GM12878 (cell line): ENCODE data around the gene LEP. TPM values are rescaled to one million over a fixed set of nuclear protein-coding genes. Genes with fewer than 3 reads are reported as not detected.

Experiments used
- ATAC-seq: fragments of 200-7000 bp; cut with Tn5 transposase; 3 replicates; pipeline ENCODE4 v1.9.1; 2020; ENCODE audit warnings: mild to moderate bottlenecking, moderate library complexity
- BruUV-seq: library from RNA; stranded (reverse); fragments of 400-500 nt; replicated peaks from 2 replicates; lab custom pipeline; 2021; lab: Mats Ljungman, UMichigan
- CTCF ChIA-PET: fragments of 300-600 bp; sonication (Branson Sonifier 250); formaldehyde crosslinking; extraction: SDS; loops from one replicate; lab custom pipeline; 2021; ENCODE audit warnings: inconsistent platforms; lab: Yijun Ruan, JAX
- POLR2A ChIA-PET: fragments of 350-600 bp; formaldehyde crosslinking; extraction: SDS; loops from one replicate; lab custom pipeline; 2021; ENCODE audit warnings: inconsistent platforms; lab: Charles Lee
- RAD21 ChIA-PET: fragments of 300-600 bp; sonication (Branson Sonifier 250); formaldehyde crosslinking; loops from one replicate; lab custom pipeline; 2023; ENCODE audit warnings: antibody characterized with exemption; ENCODE audit not compliant: unreplicated experiment; lab: Charles Lee
- SMC1A ChIA-PET: fragments of 300-600 bp; sonication (Branson Sonifier 250); formaldehyde crosslinking; loops from one replicate; lab custom pipeline; 2023; ENCODE audit not compliant: unreplicated experiment, uncharacterized antibody; lab: Charles Lee
- DNase-seq: peaks from one replicate; pipeline ENCODE4 v3.0.0-alpha.2; 2011; ENCODE audit warnings: low read depth, low spot score
- FAIRE-seq: peaks from 3 replicates; lab custom pipeline; 2011; peaks lifted over from hg19 to GRCh38; lab: Jason Lieb, UNC
- H2AFZ ChIP-seq: 2 replicates; pipeline ENCODE4 v1.6.0; 2011; ENCODE audit warnings: low read depth, low read length, control low read depth; ENCODE audit not compliant: control insufficient read depth
- H3K27ac ChIP-seq: 2 replicates; pipeline ENCODE4 v1.5.1; 2011; ENCODE audit warnings: control low read depth; ENCODE audit not compliant: control insufficient read depth, insufficient read depth
- H3K27me3 ChIP-seq, 2 experiments: replicated peaks in 1 of 2; 2 replicates each; pipeline versions ENCODE4 v1.6.0 to v1.6.1; 2011; ENCODE audit warnings: low read length in 1 of 2; ENCODE audit not compliant: control insufficient read depth in 2 of 2, insufficient read depth in 2 of 2
- H3K36me3 ChIP-seq, 2 experiments: 2 replicates each; pipeline ENCODE4 v1.5.1; 2011; ENCODE audit warnings: low read length in 1 of 2; ENCODE audit not compliant: control insufficient read depth in 2 of 2, insufficient read depth in 2 of 2
- H3K4me1 ChIP-seq: 2 replicates; pipeline ENCODE4 v1.6.1; 2011; ENCODE audit warnings: mild to moderate bottlenecking, low read length, moderate library complexity, mixed read lengths; ENCODE audit not compliant: control insufficient read depth, insufficient read depth
- H3K4me2 ChIP-seq: 2 replicates; pipeline ENCODE4 v1.6.0; 2011; ENCODE audit warnings: control low read depth; ENCODE audit not compliant: control insufficient read depth, insufficient read depth
- H3K4me3 ChIP-seq: fragments of 200-600 bp; sonication (generic); 2 replicates; pipeline ENCODE4 v1.5.1; 2016
- H3K79me2 ChIP-seq: 2 replicates; pipeline ENCODE4 v1.6.0; 2011; ENCODE audit warnings: low read length; ENCODE audit not compliant: control insufficient read depth, insufficient read depth
- H3K9ac ChIP-seq: 2 replicates; pipeline ENCODE4 v1.8.0; 2011; ENCODE audit warnings: low read length, control low read depth, mixed read lengths; ENCODE audit not compliant: control insufficient read depth, insufficient read depth
- H3K9me3 ChIP-seq: replicated peaks from 3 replicates; pipeline ENCODE4 v1.5.1; 2011; ENCODE audit warnings: mild to moderate bottlenecking, low read length; ENCODE audit not compliant: control insufficient read depth, insufficient read depth
- H4K20me1 ChIP-seq: 2 replicates; pipeline ENCODE4 v1.6.0; 2011; ENCODE audit not compliant: control insufficient read depth, insufficient read depth
- BCL11A ChIP-seq: IDR thresholded peaks from 2 replicates; pipeline ENCODE4 v1.6.1; 2011; ENCODE audit warnings: low read depth, low read length
- DPF2 ChIP-seq: fragments of 450-650 bp; IDR thresholded peaks from 2 replicates; pipeline ENCODE4 v1.6.1; 2017; ENCODE audit warnings: mild to moderate bottlenecking
- ETV6 ChIP-seq, 2 experiments: fragments of 450-650 bp in 1 of 2; IDR thresholded peaks in 1 of 2; conservative IDR thresholded peaks in 1 of 2; 2 replicates each; pipeline ENCODE4 v1.6.1; 2014; ENCODE audit warnings: antibody characterized with exemption in 1 of 2, borderline replicate concordance in 1 of 2, low read depth in 1 of 2, mild to moderate bottlenecking in 1 of 2, moderate library complexity in 1 of 2
- EZH2 ChIP-seq: IDR thresholded peaks from 2 replicates; pipeline ENCODE4 v1.6.1; 2012; ENCODE audit warnings: low read depth, mild to moderate bottlenecking, control low read depth, inconsistent platforms, low read length, borderline replicate concordance; ENCODE audit not compliant: control insufficient read depth
- POLR2AphosphoS2 ChIP-seq: IDR thresholded peaks from 2 replicates; pipeline ENCODE4 v1.6.1; 2011; ENCODE audit warnings: low read depth, mild to moderate bottlenecking, low read length, improper control_type of control experiment, moderate library complexity
- SMAD1 ChIP-seq: fragments of 450-650 bp; IDR thresholded peaks from 2 replicates; pipeline ENCODE4 v1.6.1; 2018; ENCODE audit warnings: mild to moderate bottlenecking, low read depth; ENCODE audit not compliant: partially characterized antibody
- SMARCA5 ChIP-seq: fragments of 450-650 bp; IDR thresholded peaks from 2 replicates; pipeline ENCODE4 v1.6.1; 2017; ENCODE audit warnings: mild to moderate bottlenecking
- YBX1 ChIP-seq: fragments of 450-650 bp; IDR thresholded peaks from 2 replicates; pipeline ENCODE4 v1.6.1; 2016; ENCODE audit warnings: antibody characterized with exemption
- WGBS: methylation state at CpG from one replicate; pipeline ENCODE4 v1.1.6; 2016; ENCODE audit warnings: low lambda C conversion rate; ENCODE audit not compliant: insufficient replicate concordance, insufficient coverage; ENCODE audit errors: missing lambda C conversion rate; 5-methylcytosine and 5-hydroxymethylcytosine counted together
- in situ Hi-C: fragments of 300-500 bp; cut with MboI; formaldehyde crosslinking; loops from 9 replicates; pipeline ENCODE4 v1.14.3; 2018; ENCODE audit warnings: mixed read lengths
- intact Hi-C: fragments of 100-400 bp; cut with micrococcal nuclease; formaldehyde crosslinking; loops from one replicate; pipeline ENCODE4 v1.14.2; 2022; ENCODE audit not compliant: unreplicated experiment
- polyA plus RNA-seq, 11 experiments: library from polyadenylated mRNA; depleted of rRNA in 4 of 11; unstranded in 6 of 11; stranded (reverse) in 5 of 11; fragments of >200 nt; fragmentation: Nextera tagmentation in 4 of 11; fragmentation: Illumina TruSeq in 1 of 11; extraction: Ambion mirVana in 4 of 11; extraction: Trizol in 1 of 11; gene quantifications; 1 replicate in 1 of 11; 2 replicates in 10 of 11; pipeline versions ENCODE4 v1.2.1 to v1.2.3, GENCODE V29; 2011 to 2016; ENCODE audit warnings: inconsistent platforms in 2 of 11, missing spikeins in 2 of 11, low read depth in 1 of 11
- total RNA-seq, 4 experiments: library from RNA; depleted of rRNA in 3 of 4; stranded (reverse); fragments of >200 nt in 3 of 4; fragmentation: Illumina TruSeq in 1 of 4; extraction: Trizol in 1 of 4; gene quantifications; 2 replicates each; pipeline versions ENCODE4 v1.2.1 to v1.2.3, GENCODE V29; 2013 to 2021
- TF ChIP-seq, protein P1 (sequence below): fragments of 450-650 bp; formaldehyde crosslinking; IDR thresholded peaks from 2 replicates; pipeline ENCODE4 v1.4.0; 2022; ENCODE audit warnings: mild to moderate bottlenecking, moderate library complexity
- TF ChIP-seq, protein P2 (sequence below): fragments of 450-650 bp; IDR thresholded peaks from 2 replicates; pipeline ENCODE4 v1.6.1; 2017; ENCODE audit warnings: mild to moderate bottlenecking, moderate library complexity
- TF ChIP-seq, protein P3 (sequence below): IDR thresholded peaks from 2 replicates; pipeline ENCODE4 v1.6.1; 2011; ENCODE audit warnings: borderline replicate concordance, low read depth, mild to moderate bottlenecking, moderate library complexity, mixed read lengths, low read length; ENCODE audit not compliant: insufficient read depth; ENCODE audit errors: extremely low read length
- TF ChIP-seq, protein P4 (sequence below): fragments of 450-650 bp; IDR thresholded peaks from 2 replicates; pipeline ENCODE4 v1.6.1; 2018; ENCODE audit warnings: mild to moderate bottlenecking, low read depth, moderate library complexity; ENCODE audit not compliant: partially characterized antibody

LEP gene
- total and polyA plus RNA-seq, 10 of the 15 experiments (the other 5 are each of a cell fraction or from before 2014, with no cell fraction given) = not detected

DNA sequence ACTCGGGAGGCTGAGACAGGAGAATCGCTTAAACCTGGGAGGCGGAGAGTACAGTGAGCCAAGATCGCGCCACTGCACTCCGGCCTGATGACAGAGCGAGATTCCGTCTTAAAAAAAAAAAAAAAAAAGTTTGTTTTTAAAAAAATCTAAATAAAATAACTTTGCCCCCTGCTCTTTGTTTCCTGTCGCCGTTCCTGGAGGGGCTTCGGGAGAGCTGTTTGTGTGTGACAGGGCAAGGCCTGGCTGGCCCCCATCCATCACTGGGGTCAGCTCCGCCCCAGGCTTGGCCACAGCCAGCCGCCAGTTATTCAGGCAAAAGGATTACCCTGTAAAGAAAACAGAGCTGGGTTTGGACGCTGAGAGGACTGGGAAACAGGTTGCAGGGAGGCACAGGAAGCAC lies 16.4 kb downstream of the LEP start:
- SMC1A ChIA-PET = no interaction called here
- RAD21 ChIA-PET = no interaction called here
- H3K27me3 ChIP-seq = no peaks in the 10 kb centered on the region; a peak in 1 of 4 replicates
- H3K9ac ChIP-seq = no peak overlapping the region
- no peaks in the 10 kb centered on the region for H3K4me1 ChIP-seq
- no peak overlapping the region for H3K4me2 ChIP-seq
- 36% methylated on average over 9 of the region's 14 CpGs for WGBS
- CTCF ChIA-PET = no interaction called here
- H3K27ac ChIP-seq = no peak overlapping the region
- H3K79me2 ChIP-seq = no peaks in the 10 kb centered on the region
- no peak overlapping the region for H2AFZ ChIP-seq
- POLR2A ChIA-PET = no interaction called here
- in situ Hi-C loops = no loop called here
- H4K20me1 ChIP-seq = no peaks in the 10 kb centered on the region
- intact Hi-C loops = no loop called here
- DNase-seq (no peak), ATAC-seq (no peak), FAIRE-seq (no peak)
- no TSS peak for BruUV-seq
- H3K4me3 ChIP-seq = no peak overlapping the region
- no peaks in the 10 kb centered on the region for H3K36me3 ChIP-seq
- no peaks in the 10 kb centered on the region for H3K9me3 ChIP-seq
- TF ChIP-seq ETV6 (conservative IDR thresholded peaks at IDR 0.05 in 1 of 2, IDR thresholded peaks at IDR 0.05 in 1 of 2; ENCODE audit: borderline replicate concordance in 1 of 2, low read depth in 1 of 2) (no peak), BCL11A (no peak), EZH2 (no peak), SMARCA5 (no peak), YBX1 (no peak), SMAD1 (no peak), POLR2AphosphoS2 (no peak), DPF2 (no peak)
- TF ChIP-seq, protein P1, sequence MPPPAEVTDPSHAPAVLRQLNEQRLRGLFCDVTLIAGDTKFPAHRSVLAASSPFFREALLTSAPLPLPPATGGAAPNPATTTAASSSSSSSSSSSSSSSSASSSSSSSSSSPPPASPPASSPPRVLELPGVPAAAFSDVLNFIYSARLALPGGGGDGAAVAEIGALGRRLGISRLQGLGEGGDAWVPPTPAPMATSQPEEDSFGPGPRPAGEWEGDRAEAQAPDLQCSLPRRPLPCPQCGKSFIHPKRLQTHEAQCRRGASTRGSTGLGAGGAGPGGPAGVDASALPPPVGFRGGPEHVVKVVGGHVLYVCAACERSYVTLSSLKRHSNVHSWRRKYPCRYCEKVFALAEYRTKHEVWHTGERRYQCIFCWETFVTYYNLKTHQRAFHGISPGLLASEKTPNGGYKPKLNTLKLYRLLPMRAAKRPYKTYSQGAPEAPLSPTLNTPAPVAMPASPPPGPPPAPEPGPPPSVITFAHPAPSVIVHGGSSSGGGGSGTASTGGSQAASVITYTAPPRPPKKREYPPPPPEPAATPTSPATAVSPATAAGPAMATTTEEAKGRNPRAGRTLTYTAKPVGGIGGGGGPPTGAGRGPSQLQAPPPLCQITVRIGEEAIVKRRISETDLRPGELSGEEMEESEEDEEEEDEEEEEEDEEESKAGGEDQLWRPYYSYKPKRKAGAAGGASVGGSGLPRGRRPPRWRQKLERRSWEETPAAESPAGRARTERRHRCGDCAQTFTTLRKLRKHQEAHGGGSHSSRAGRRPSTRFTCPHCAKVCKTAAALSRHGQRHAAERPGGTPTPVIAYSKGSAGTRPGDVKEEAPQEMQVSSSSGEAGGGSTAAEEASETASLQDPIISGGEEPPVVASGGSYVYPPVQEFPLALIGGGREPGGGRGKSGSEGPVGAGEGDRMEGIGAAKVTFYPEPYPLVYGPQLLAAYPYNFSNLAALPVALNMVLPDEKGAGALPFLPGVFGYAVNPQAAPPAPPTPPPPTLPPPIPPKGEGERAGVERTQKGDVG (CRISPR knock-in tag) = no peak
- TF ChIP-seq, protein P2, sequence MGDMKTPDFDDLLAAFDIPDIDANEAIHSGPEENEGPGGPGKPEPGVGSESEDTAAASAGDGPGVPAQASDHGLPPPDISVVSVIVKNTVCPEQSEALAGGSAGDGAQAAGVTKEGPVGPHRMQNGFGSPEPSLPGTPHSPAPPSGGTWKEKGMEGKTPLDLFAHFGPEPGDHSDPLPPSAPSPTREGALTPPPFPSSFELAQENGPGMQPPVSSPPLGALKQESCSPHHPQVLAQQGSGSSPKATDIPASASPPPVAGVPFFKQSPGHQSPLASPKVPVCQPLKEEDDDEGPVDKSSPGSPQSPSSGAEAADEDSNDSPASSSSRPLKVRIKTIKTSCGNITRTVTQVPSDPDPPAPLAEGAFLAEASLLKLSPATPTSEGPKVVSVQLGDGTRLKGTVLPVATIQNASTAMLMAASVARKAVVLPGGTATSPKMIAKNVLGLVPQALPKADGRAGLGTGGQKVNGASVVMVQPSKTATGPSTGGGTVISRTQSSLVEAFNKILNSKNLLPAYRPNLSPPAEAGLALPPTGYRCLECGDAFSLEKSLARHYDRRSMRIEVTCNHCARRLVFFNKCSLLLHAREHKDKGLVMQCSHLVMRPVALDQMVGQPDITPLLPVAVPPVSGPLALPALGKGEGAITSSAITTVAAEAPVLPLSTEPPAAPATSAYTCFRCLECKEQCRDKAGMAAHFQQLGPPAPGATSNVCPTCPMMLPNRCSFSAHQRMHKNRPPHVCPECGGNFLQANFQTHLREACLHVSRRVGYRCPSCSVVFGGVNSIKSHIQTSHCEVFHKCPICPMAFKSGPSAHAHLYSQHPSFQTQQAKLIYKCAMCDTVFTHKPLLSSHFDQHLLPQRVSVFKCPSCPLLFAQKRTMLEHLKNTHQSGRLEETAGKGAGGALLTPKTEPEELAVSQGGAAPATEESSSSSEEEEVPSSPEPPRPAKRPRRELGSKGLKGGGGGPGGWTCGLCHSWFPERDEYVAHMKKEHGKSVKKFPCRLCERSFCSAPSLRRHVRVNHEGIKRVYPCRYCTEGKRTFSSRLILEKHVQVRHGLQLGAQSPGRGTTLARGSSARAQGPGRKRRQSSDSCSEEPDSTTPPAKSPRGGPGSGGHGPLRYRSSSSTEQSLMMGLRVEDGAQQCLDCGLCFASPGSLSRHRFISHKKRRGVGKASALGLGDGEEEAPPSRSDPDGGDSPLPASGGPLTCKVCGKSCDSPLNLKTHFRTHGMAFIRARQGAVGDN = no peak
- TF ChIP-seq, protein P3, sequence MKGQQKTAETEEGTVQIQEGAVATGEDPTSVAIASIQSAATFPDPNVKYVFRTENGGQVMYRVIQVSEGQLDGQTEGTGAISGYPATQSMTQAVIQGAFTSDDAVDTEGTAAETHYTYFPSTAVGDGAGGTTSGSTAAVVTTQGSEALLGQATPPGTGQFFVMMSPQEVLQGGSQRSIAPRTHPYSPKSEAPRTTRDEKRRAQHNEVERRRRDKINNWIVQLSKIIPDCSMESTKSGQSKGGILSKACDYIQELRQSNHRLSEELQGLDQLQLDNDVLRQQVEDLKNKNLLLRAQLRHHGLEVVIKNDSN = no peak
- TF ChIP-seq, protein P4, sequence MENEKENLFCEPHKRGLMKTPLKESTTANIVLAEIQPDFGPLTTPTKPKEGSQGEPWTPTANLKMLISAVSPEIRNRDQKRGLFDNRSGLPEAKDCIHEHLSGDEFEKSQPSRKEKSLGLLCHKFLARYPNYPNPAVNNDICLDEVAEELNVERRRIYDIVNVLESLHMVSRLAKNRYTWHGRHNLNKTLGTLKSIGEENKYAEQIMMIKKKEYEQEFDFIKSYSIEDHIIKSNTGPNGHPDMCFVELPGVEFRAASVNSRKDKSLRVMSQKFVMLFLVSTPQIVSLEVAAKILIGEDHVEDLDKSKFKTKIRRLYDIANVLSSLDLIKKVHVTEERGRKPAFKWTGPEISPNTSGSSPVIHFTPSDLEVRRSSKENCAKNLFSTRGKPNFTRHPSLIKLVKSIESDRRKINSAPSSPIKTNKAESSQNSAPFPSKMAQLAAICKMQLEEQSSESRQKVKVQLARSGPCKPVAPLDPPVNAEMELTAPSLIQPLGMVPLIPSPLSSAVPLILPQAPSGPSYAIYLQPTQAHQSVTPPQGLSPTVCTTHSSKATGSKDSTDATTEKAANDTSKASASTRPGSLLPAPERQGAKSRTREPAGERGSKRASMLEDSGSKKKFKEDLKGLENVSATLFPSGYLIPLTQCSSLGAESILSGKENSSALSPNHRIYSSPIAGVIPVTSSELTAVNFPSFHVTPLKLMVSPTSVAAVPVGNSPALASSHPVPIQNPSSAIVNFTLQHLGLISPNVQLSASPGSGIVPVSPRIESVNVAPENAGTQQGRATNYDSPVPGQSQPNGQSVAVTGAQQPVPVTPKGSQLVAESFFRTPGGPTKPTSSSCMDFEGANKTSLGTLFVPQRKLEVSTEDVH = no peak
